T-helper 17 cell (primary cell): Measurements from ENCODE around the gene PACSIN3. TPM values are rescaled to one million over a fixed set of nuclear protein-coding genes. Genes with fewer than 3 reads are reported as not detected.

Source experiments
- ATAC-seq: fragments of 150-1000 bp; cut with Tn5 transposase; 2 replicates; pipeline ENCODE4 v1.10.0; 2021; ENCODE audit warnings: mild to moderate bottlenecking, moderate library complexity
- DNase-seq, 3 donors: peaks; one replicate each; pipeline versions ENCODE4 v3.0.0 to v3.0.0-alpha.2; 2020 to 2021
- H3K9me3 ChIP-seq: one replicate; pipeline ENCODE4 v1.7.0; 2013; ENCODE audit warnings: low read length, mild to moderate bottlenecking; ENCODE audit not compliant: control insufficient read depth, poor library complexity, severe bottlenecking
- H3K27ac Mint-ChIP-seq: one replicate; pipeline ENCODE4 v1.8.0; 2022; ENCODE audit warnings: mild to moderate bottlenecking, moderate library complexity, mixed read lengths
- H3K27me3 Mint-ChIP-seq: one replicate; pipeline ENCODE4 v1.8.0; 2022; ENCODE audit warnings: mixed read lengths
- H3K36me3 Mint-ChIP-seq: one replicate; pipeline ENCODE4 v1.8.0; 2022; ENCODE audit warnings: low read depth, mixed read lengths
- H3K4me1 Mint-ChIP-seq: one replicate; pipeline ENCODE4 v1.8.0; 2022; ENCODE audit warnings: mild to moderate bottlenecking, mixed read lengths
- H3K4me3 Mint-ChIP-seq: one replicate; pipeline ENCODE4 v1.8.0; 2022; ENCODE audit warnings: mild to moderate bottlenecking, moderate library complexity, mixed read lengths
- total RNA-seq, 4 donors: library from RNA in 2 of 4; stranded (reverse) in 2 of 4; gene quantifications; one replicate each; pipeline ENCODE4 v1.2.3 and lab custom pipeline; 2022 to 2026

The PACSIN3 gene
- total RNA-seq, 2 donors from 2014 or later = 0.30 to 1.4 TPM

DNA sequence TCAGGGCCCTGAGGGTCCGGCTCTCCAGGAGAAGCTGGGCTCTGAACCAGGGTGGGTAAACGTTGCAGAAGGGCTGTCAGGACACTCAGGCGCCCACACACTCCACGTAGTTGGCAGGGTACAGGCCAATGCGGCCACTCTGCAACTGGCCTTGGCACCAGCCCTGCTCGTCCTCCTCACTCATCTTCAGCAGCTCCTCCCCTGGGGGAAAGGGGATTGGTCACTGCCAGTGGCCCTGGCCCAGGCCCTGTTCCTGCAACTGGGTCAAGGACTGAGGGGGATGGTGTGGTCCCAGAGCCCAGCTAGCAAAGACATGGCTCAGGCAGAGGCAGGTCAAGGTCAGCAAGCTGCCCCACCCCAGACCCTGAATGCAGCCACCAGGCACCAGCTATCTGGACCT is 8.4 kb downstream of the PACSIN3 start:
- H3K9me3 ChIP-seq = no peaks in the 10 kb centered on the region
- DNase-seq (no peak), ATAC-seq (no peak)
- Mint-ChIP-seq H3K27me3 (peaks cover 5% of the 10 kb centered on the region), H3K36me3 (no peaks in the 10 kb centered on the region), H3K27ac (peak overlapping the region; percentile 95), H3K4me3 (peak overlapping the region; percentile 96), H3K4me1 (peaks cover 23% of the 10 kb centered on the region)

DNA sequence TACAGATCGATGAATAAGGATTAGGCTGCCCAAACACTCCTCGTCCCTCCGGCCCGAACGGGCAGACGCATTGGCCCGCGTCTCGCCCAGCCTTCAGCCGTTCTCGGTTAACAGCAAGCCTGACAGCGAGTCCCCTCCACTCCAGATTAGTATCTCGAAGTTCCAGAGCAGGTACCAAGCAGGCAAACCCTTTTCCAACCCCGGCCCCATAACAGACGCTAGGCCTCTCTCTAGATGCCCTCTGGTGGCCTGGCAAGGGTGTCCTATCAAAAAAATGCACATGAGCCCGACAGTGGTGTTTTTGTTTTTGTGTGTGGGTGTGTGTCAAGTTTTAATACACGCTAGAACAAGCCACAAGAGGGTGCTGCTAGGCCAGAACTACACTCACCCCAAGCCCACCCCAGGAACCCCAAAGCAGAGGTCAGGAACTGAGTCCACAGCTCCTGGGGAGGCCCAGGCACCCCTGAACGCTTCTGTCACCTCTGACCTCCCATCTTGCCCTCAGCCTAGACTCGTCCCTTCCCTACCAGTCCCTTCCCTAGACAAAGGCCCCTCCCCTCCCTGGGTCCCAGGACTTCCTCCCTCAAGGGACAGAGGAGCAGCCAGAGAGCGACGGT is 8.9 kb downstream of the PACSIN3 start:
- ATAC-seq (peak; percentile 71), DNase-seq (peak; percentile 40 to 60 (median 57))
- H3K9me3 ChIP-seq = no peaks in the 10 kb centered on the region
- Mint-ChIP-seq H3K27ac (peak overlapping the region; percentile 95), H3K4me1 (peaks cover 25% of the 10 kb centered on the region), H3K4me3 (peak overlapping the region; percentile 96), H3K36me3 (no peaks in the 10 kb centered on the region), H3K27me3 (peaks cover 2% of the 10 kb centered on the region)

DNA sequence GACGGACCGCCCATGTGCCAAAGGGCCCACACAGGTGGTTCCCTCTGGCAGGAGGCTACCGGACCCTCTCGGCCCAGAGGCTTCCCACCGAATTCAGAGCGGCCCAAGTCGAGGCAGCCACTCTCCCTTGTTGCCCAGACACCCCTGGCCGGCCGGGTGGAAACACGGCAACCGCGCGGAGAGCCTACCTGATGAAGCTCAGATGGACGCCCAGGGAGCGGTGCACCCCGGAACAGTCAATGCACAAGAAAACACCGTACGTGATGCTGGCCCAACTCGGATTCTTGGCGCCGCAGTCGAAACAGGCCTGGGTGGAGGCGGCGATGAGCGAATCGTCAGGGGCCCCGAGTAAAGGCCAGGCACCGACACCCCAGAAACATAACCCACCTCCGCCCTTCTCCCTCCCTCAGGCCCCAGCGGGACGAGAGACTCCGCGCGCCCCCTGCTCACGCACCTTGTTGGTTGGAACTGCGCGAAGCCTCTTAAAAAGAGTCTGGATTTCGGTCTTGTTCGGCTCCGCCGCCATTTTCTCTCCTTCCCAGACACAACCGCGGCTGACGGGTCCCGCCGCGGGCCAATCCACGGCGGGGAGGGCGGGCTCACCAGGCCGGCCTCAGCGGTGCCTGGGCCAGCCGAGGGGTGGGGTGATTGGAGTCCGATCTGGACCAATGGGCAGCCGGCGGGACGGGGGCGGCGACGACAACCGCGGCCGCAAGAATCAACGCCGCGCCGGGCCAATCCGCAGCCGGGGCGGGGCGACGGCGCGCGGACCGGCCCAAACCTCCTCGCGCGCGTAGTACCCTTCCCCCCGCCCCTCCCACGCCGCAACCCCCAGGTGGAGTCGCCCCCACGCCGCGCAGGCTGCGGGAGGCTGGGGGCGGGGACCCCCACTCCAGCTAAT is 9.7 kb downstream of the PACSIN3 start, which contains the start of gene ARFGAP2:
Gene ARFGAP2, minus strand, starts transcription at position 552 of the 901 bp plus-strand sequence. Its CDS starts 26 bp downstream, at position 526.
- peak; percentile 94 for ATAC-seq
- Mint-ChIP-seq H3K27me3 (no peaks in the 10 kb centered on the region), H3K36me3 (peaks cover 2% of the 10 kb centered on the region), H3K4me1 (peaks cover 25% of the 10 kb centered on the region), H3K27ac (peak within 1 kb of the TSS; percentile 95), H3K4me3 (peak within 1 kb of the TSS; percentile 96)
- peak; percentile 93 to 94 (median 94) for DNase-seq
- H3K9me3 ChIP-seq = no peaks in the 10 kb centered on the region

DNA sequence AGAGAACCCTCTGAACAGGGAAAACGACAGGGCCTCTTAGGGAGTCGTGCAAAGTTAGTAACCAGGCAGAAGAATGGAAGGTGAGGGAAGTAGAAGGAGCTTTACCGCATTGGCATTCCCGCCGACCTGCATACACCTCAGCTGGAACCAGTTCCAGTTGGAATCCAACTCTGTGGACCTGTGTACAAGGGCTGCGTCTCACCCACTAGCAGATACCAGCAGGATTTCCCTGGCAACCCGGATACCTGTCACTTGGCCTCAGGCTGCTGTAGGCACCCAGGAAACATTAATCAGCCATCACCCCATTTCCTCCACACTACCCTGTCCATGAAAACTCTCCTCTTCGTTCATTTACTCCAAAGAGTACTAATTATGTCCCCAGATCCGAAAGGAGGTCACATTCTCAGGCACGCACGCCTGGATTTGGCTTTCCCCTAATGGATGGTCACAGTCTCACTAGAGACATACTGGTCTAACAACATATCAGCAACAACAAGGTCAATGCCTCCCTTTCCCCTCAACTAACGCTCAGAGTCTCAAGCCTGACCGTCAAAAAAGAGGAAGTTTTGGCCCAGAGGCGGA is 10.4 kb downstream of the PACSIN3 start:
- Mint-ChIP-seq H3K4me1 (peaks cover 26% of the 10 kb centered on the region), H3K27me3 (no peaks in the 10 kb centered on the region), H3K4me3 (peak overlapping the region; percentile 96), H3K36me3 (peaks cover 4% of the 10 kb centered on the region), H3K27ac (peak overlapping the region; percentile 95)
- H3K9me3 ChIP-seq = no peaks in the 10 kb centered on the region
- ATAC-seq (no peak), DNase-seq (no peak)

DNA sequence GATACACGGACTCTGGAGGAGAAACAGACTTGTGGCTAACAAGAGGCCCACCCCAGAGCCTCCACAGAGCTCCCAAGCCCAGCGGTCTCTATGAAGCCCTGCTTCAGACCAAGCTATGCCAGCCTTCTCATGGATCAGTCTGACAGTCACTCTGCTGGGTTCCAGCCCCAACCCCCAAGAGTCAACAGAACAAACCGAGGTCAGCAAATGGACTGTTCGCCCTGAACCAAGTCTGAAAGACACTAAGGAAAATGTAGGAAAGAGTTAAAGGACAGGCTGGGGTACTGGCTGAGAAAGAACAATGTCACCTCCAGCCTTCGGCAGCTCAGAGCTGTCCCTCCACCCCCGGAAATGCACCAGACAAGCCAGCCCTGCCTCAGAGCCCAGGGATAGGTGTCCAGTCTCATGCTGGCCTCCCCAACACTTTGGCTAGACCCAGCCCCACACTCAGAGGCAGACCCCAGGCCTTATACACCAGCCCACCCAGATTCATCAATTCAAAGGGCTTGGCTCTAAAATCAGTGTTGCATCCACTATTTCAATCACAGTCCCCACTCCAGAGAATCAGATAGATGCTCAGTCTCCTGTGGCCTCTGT is 13.4 kb downstream of the PACSIN3 start:
- ATAC-seq = no peak
- Mint-ChIP-seq H3K36me3 (peaks cover 4% of the 10 kb centered on the region), H3K4me1 (peaks cover 22% of the 10 kb centered on the region), H3K27ac (no peak overlapping the region), H3K4me3 (peak overlapping the region; percentile 59), H3K27me3 (no peaks in the 10 kb centered on the region)
- H3K9me3 ChIP-seq = no peaks in the 10 kb centered on the region
- no peak for DNase-seq

DNA sequence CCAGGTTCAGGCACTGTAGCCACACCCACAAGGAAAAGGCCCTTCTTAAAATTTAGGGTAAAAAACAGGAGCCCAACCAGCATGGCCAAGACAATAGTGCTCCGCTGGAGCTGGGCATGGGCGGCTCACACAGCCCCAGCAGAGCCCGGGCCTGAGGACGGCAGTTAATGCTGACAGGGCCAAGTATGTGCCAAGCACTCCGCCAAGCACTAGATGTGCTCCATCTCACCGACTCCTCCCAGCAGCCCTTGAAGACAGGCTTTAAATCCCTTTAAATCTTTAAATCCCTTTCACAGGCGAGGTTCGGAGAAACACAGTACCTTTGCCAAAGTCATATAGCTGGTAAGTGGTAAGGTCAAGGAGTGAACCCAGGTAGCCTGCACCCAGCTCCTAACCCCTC is 14.4 kb downstream of the PACSIN3 start:
- no peak overlapping the region for H3K4me3 Mint-ChIP-seq
- H3K36me3 Mint-ChIP-seq = peaks cover 4% of the 10 kb centered on the region
- H3K27ac Mint-ChIP-seq = no peak overlapping the region
- DNase-seq (no peak), ATAC-seq (no peak)
- H3K27me3 Mint-ChIP-seq = no peaks in the 10 kb centered on the region
- no peaks in the 10 kb centered on the region for H3K9me3 ChIP-seq
- peaks cover 14% of the 10 kb centered on the region for H3K4me1 Mint-ChIP-seq

DNA sequence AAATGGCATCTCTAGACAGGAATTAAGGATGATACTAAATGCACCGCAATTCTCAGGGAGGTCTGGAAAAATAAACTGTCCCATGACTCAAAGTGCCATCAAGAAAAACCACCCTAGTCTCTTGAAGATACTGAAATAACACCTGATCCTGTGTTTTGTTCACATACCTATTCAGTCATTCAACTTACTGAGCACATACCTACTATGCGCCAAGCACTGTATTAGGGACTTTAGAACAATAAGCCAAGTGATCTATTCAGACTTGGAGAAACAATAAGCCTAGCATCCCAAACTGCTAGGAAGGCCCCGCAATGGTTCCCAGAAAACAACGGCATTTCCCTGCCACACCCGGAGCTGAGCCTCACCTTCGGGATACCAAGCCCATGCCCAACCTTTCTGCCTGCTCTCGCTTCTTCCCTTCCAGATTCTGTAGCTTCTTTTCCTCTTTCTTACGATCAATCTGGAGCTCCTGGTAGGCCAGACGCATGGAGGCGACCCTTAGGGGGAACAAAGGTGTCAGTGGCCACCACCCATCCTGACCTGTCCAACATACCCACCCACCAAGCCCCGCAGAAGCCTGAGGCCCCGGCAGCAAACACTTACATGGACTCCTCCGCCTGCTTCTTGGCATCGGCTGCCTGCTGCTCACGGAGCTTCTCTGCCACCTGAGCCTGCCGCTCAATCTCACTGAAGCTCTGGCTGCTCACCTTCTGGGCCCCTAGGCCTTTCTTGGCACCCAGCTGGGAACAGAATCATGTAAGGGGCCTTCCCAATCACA is 15.0 kb downstream of the PACSIN3 start:
- no peaks in the 10 kb centered on the region for H3K27me3 Mint-ChIP-seq
- ATAC-seq (no peak), DNase-seq (no peak)
- H3K9me3 ChIP-seq = no peaks in the 10 kb centered on the region
- no peak overlapping the region for H3K4me3 Mint-ChIP-seq
- peaks cover 4% of the 10 kb centered on the region for H3K36me3 Mint-ChIP-seq
- H3K27ac Mint-ChIP-seq = peak overlapping the region; percentile 81
- peaks cover 14% of the 10 kb centered on the region for H3K4me1 Mint-ChIP-seq

DNA sequence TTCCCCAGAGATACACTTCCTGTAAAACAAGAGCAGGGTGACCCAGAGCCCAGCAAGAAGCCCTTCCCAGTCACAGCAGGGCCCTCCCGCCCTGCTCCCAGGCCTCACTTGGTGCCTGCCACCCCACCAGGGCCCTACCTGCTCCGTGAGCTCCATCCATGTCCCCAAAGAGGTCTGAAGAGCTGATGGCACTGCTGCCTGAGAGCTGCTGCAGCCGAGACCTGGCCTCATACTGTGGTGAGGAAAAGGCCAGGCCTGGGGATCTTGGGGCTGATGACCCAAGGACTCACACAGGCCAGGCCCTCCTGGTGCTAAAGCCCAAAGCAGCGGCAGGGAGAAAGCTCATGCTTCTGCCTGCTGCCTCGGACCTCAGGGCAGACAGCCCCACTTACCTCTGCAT is 19.9 kb downstream of the PACSIN3 start:
- ATAC-seq (no peak), DNase-seq (no peak)
- no peaks in the 10 kb centered on the region for H3K9me3 ChIP-seq
- H3K27ac Mint-ChIP-seq = no peak overlapping the region
- peaks cover under 1% of the 10 kb centered on the region for H3K36me3 Mint-ChIP-seq
- peak overlapping the region; percentile 25 for H3K4me3 Mint-ChIP-seq
- H3K27me3 Mint-ChIP-seq = no peaks in the 10 kb centered on the region
- peaks cover 1% of the 10 kb centered on the region for H3K4me1 Mint-ChIP-seq

DNA sequence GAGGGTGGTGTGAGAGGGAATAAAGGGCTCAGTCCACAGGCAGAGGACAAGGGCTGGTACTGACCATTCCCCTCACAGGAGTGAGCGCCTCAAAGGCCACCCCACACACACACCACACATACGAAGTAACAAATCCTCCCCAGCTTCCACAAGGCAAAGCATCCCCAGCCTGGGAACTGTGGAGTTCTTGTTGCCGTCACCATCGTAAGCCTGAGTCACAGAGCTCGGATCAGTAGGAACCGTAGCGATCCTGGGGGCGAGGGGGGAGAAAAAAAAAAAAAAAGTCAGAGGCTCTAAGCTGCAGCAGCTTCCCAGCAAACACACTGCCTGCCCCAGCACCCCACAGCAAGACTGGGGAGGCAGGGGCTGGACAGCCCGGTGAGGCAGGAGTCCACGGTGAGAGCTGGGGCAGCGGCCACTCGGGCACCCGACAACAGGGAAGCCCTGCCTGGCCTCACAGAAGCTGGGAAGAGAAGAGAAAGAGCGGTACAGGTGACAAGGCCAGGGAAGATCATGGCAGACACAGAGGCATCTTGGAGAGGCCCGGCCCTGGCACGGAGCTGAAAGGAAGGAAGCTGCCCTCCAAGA is 20.9 kb downstream of the PACSIN3 start:
- no peaks in the 10 kb centered on the region for H3K4me1 Mint-ChIP-seq
- H3K27ac Mint-ChIP-seq = no peak overlapping the region
- no peaks in the 10 kb centered on the region for H3K36me3 Mint-ChIP-seq
- H3K4me3 Mint-ChIP-seq = peak overlapping the region; percentile 3
- no peaks in the 10 kb centered on the region for H3K27me3 Mint-ChIP-seq
- ATAC-seq (no peak), DNase-seq (no peak)
- no peaks in the 10 kb centered on the region for H3K9me3 ChIP-seq

DNA sequence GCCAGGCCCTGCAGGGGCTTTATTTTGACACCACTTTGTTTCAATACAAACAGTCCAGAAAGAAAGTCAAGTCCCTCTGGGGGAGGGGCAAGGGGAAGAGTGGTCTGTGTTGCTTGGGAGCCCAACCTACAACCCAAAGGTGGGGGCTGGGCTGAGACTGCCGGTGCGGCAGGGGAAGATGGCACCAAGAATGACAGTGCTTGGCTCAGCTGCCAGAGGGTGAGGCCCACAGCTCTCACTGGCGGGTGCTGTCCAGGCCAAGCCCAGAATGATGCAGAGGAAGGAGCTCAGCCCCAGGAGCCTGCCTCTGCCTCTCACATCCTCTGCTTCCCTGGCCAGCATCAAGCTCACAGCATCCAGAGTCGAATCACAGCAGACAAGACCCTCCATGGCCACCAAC is 21.9 kb downstream of the PACSIN3 start:
- Mint-ChIP-seq H3K36me3 (no peaks in the 10 kb centered on the region), H3K27ac (peak overlapping the region; percentile 11), H3K27me3 (no peaks in the 10 kb centered on the region), H3K4me1 (no peaks in the 10 kb centered on the region), H3K4me3 (no peak overlapping the region)
- no peaks in the 10 kb centered on the region for H3K9me3 ChIP-seq
- ATAC-seq (no peak), DNase-seq (no peak)

DNA sequence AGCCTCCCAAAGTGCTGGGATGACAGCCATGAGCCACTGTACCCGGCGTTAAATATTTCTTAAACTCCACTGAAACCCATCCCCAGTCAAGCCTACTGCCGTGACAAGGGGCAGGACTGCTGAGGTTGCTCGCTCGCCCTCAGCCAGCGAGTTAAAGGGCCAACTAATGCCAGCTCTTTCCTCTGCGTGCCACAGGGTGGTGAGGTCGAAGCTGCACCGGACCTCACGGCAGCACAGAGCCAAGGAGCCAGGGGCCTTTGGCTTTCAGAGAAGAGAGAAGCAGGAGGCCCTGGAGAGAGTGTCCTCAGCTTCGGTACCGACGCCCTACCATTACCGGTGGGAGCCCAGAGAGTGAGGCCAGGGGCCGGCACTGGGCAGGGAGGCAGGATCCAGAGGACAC is 22.3 kb downstream of the PACSIN3 start:
- Mint-ChIP-seq H3K27me3 (no peaks in the 10 kb centered on the region), H3K27ac (peak overlapping the region; percentile 11), H3K36me3 (no peaks in the 10 kb centered on the region), H3K4me1 (no peaks in the 10 kb centered on the region), H3K4me3 (no peak overlapping the region)
- DNase-seq (no peak), ATAC-seq (no peak)
- no peaks in the 10 kb centered on the region for H3K9me3 ChIP-seq

DNA sequence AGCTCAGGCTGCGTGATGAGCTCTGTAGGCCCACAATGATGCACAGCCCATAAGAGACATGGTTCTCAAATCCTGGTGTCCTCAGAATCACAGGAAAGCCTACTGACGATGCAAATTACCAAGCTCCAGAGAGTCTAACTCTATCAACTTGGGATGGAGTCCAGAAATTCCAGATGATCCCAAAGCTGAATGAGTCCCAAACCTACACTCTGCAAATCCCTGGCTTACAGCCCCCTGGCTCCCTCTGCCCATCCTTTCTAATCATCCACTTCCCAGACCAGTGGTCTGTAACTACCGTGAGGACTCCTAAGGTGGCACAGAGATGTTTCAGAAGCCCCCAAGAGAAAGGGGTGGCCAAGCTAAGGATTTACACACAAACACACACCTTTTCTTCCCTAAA is 23.0 kb downstream of the PACSIN3 start:
- Mint-ChIP-seq H3K36me3 (no peaks in the 10 kb centered on the region), H3K4me3 (no peak overlapping the region), H3K27me3 (no peaks in the 10 kb centered on the region), H3K4me1 (no peaks in the 10 kb centered on the region), H3K27ac (no peak overlapping the region)
- no peaks in the 10 kb centered on the region for H3K9me3 ChIP-seq
- no peak for DNase-seq
- no peak for ATAC-seq
